ENCODE results near the gene PHTF2. TPM values are rescaled to one million over a fixed set of nuclear protein-coding genes. Genes with fewer than 3 reads are reported as not detected.
A peak's percentile ranks its signal among the peaks of the same experiment; 100 is the strongest.

PHTF2 gene
- total RNA-seq, 4 donors from 2014 or later, result 15.1 to 28.8 (median 20.1) TPM

- WGBS, 2 donors (ENCODE audit: low coverage in 1 of 2), result 0 to 3% methylated on average over 3 of the region's 3 CpGs
- TF ChIP-seq POLR2AphosphoS5 (IDR thresholded peaks at IDR 0.05) (no peak), POLR2A (IDR thresholded peaks at IDR 0.05) (no peak), CTCF (IDR thresholded peaks at IDR 0.05) (peak; percentile 78 to 88 (median 87))
- Histone ChIP-seq H3K36me3 (no peaks in the 10 kb centered on the region), H3K9me3 (no peaks in the 10 kb centered on the region), H3K27ac (peak overlapping the region in 3 of 4 donors; percentile 6 to 25 (median 21)), H3K4me3 (no peak overlapping the region), H3K27me3 (no peaks in the 10 kb centered on the region), H3K4me1 (peaks cover 0 to 80% (median 8%) of the 10 kb centered on the region in 3 donors)
- ATAC-seq, result no peak
These were observed 39.2 kb upstream of the PHTF2 start for GRCh38 chr7:77759294-77759889.

DNA sequence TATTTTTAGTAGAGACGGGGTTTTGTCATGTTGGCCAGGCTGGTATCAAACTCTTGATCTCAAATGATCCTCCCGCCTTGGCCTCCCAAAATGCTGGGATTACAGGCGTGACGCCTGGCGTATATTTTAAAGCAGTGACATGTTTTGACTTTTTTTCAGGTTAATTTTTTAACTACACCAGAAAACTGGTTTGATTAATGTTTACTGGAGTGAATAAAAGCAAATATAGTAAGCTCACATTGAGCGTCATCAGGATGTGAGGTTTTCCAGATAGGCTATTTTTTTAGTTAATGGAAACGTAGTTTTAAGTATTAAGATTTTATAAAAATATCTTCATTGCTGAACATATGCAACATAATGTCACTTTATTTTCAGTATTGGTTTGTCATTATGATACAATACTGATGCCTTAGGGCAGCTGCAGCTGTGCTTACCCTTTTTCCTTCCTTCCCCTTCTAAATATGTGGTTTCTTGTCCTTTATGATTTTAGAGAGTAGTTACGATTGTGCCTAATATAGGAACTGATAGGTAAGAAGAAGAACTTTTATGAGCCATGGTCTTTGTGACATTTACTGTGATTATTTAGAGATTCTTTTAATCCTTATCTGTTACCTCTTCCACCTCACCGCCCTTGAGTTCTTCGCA lies 37.6 kb upstream of the PHTF2 start:
- Histone ChIP-seq H3K27me3 (no peaks in the 10 kb centered on the region), H3K9me3 (no peaks in the 10 kb centered on the region), H3K4me3 (no peak overlapping the region), H3K27ac (no peak overlapping the region), H3K36me3 (no peaks in the 10 kb centered on the region), H3K4me1 (peaks cover 0 to 89% (median 8%) of the 10 kb centered on the region in 3 donors)
- 72 to 85% methylated on average over 8 to 10 of the region's 10 CpGs for WGBS, 2 donors (ENCODE audit: low coverage in 1 of 2)
- no peak for TF ChIP-seq POLR2A (IDR thresholded peaks at IDR 0.05)
- TF ChIP-seq EP300 (IDR thresholded peaks at IDR 0.05), result no peak
- no peak for TF ChIP-seq CTCF (IDR thresholded peaks at IDR 0.05)
- no peak for TF ChIP-seq POLR2AphosphoS5 (IDR thresholded peaks at IDR 0.05)
- ATAC-seq, result no peak

GRCh38 chr7:77765481-77765880 lies 33.1 kb upstream of the PHTF2 start:
- H3K27ac ChIP-seq, result peak overlapping the region in 1 of 4 donors; percentile 22
- peaks cover 0 to 55% (median 0%) of the 10 kb centered on the region in 3 donors for H3K4me1 ChIP-seq
- 63 to 64% methylated on average over 3 of the region's 3 CpGs for WGBS, 2 donors (ENCODE audit: low coverage in 1 of 2)

GRCh38 chr7:77765906-77766800 lies 32.4 kb upstream of the PHTF2 start:
- no peak for ATAC-seq

More at GRCh38 chr7:77765481-77765880, 33.1 kb upstream of the PHTF2 start:
- TF ChIP-seq CTCF (IDR thresholded peaks at IDR 0.05) (no peak), POLR2A (IDR thresholded peaks at IDR 0.05) (no peak), POLR2AphosphoS5 (IDR thresholded peaks at IDR 0.05) (no peak), EP300 (IDR thresholded peaks at IDR 0.05) (no peak)
- H3K9me3 ChIP-seq, result no peaks in the 10 kb centered on the region
- H3K36me3 ChIP-seq, result peaks cover 0 to 20% of the 10 kb centered on the region in 2 donors
- H3K27me3 ChIP-seq, result no peaks in the 10 kb centered on the region
- H3K4me3 ChIP-seq, result no peak overlapping the region
- no peak for ATAC-seq

More at GRCh38 chr7:77765906-77766800, 32.4 kb upstream of the PHTF2 start:
- Histone ChIP-seq H3K4me3 (no peak overlapping the region), H3K27ac (peak overlapping the region in 1 of 4 donors; percentile 22), H3K36me3 (peaks cover 0 to 24% of the 10 kb centered on the region in 2 donors), H3K4me1 (peaks cover 0 to 48% (median 0%) of the 10 kb centered on the region in 3 donors), H3K27me3 (no peaks in the 10 kb centered on the region), H3K9me3 (no peaks in the 10 kb centered on the region)
- 72 to 75% methylated on average over 4 of the region's 4 CpGs for WGBS, 2 donors (ENCODE audit: low coverage in 1 of 2)
- TF ChIP-seq EP300 (IDR thresholded peaks at IDR 0.05) (no peak), POLR2A (IDR thresholded peaks at IDR 0.05) (no peak), CTCF (IDR thresholded peaks at IDR 0.05) (no peak), POLR2AphosphoS5 (IDR thresholded peaks at IDR 0.05) (no peak)
